K562 (cell line): ENCODE data around the gene TSPOAP1.

Experiments
- C11orf30 ChIP-seq: fragments of 450-650 bp; IDR thresholded peaks from 2 replicates; pipeline ENCODE4 v1.6.1; 2016; ENCODE audit warnings: low read depth, mild to moderate bottlenecking
- CHD2 ChIP-seq: IDR thresholded peaks from 2 replicates; pipeline ENCODE4 v1.6.1; 2011; ENCODE audit warnings: low read depth, low read length
- CHD4 ChIP-seq: fragments of 200-600 bp; sonication (generic); IDR thresholded peaks from 3 replicates; pipeline ENCODE4 v1.6.1; 2012; ENCODE audit warnings: low read depth, mild to moderate bottlenecking, mixed read lengths, low read length, inconsistent platforms; ENCODE audit not compliant: insufficient read depth, insufficient replicate concordance, poor library complexity, severe bottlenecking
- RBM25 ChIP-seq: fragments of 200-400 bp; formaldehyde crosslinking; IDR thresholded peaks from 2 replicates; pipeline ENCODE4 v1.6.1; 2018; ENCODE audit warnings: low read length, low read depth, moderate library complexity; ENCODE audit not compliant: severe bottlenecking
- RFX5 ChIP-seq: IDR thresholded peaks from 2 replicates; pipeline ENCODE4 v1.6.1; 2011; ENCODE audit warnings: low read depth, mild to moderate bottlenecking, improper control_type of control experiment, low read length
- TEAD4 ChIP-seq, 2 experiments: sonication (generic) in 1 of 2; formaldehyde crosslinking in 1 of 2; IDR thresholded peaks; 2 replicates each; pipeline versions ENCODE4 v1.6.1 to v1.8.0; 2012 to 2022; ENCODE audit warnings: borderline replicate concordance in 1 of 2, inconsistent platforms in 1 of 2, low read length in 1 of 2, mild to moderate bottlenecking in 1 of 2, missing genetic modification reagents in 1 of 2
- ZBTB34 ChIP-seq: fragments of 250-450 bp; sonication (Bioruptor Pico); IDR thresholded peaks from 2 replicates; pipeline ENCODE4 v1.8.0; 2021; ENCODE audit warnings: mild to moderate bottlenecking, moderate library complexity
- ZNF263 ChIP-seq: sonication (generic); formaldehyde crosslinking; IDR thresholded peaks from 2 replicates; pipeline ENCODE4 v1.8.0; 2022; ENCODE audit warnings: mild to moderate bottlenecking, missing genetic modification reagents, borderline replicate concordance
- ZSCAN29 ChIP-seq: fragments of 450-650 bp; IDR thresholded peaks from 2 replicates; pipeline ENCODE4 v1.6.1; 2017
- TF ChIP-seq, protein P1 (sequence below): fragments of 450-650 bp; IDR thresholded peaks from 2 replicates; pipeline ENCODE4 v1.6.1; 2016; ENCODE audit warnings: low read depth
- TF ChIP-seq, protein P2 (sequence below), 3 experiments: IDR thresholded peaks in 2 of 3; conservative IDR thresholded peaks in 1 of 3; 2 replicates each; pipeline ENCODE4 v1.5.1; 2011 to 2012; ENCODE audit warnings: low read length in 3 of 3, mild to moderate bottlenecking in 3 of 3, control low read depth in 2 of 3, improper control_type of control experiment in 1 of 3, inconsistent platforms in 1 of 3, low read depth in 1 of 3, mixed read lengths in 1 of 3, moderate library complexity in 1 of 3; ENCODE audit not compliant: insufficient read depth in 2 of 3
- TF ChIP-seq, protein P3 (sequence below): fragments of 250-450 bp; sonication (Bioruptor Pico); IDR thresholded peaks from 2 replicates; pipeline ENCODE4 v1.8.0; 2021; ENCODE audit warnings: moderate library complexity, mild to moderate bottlenecking, inconsistent platforms

DNA sequence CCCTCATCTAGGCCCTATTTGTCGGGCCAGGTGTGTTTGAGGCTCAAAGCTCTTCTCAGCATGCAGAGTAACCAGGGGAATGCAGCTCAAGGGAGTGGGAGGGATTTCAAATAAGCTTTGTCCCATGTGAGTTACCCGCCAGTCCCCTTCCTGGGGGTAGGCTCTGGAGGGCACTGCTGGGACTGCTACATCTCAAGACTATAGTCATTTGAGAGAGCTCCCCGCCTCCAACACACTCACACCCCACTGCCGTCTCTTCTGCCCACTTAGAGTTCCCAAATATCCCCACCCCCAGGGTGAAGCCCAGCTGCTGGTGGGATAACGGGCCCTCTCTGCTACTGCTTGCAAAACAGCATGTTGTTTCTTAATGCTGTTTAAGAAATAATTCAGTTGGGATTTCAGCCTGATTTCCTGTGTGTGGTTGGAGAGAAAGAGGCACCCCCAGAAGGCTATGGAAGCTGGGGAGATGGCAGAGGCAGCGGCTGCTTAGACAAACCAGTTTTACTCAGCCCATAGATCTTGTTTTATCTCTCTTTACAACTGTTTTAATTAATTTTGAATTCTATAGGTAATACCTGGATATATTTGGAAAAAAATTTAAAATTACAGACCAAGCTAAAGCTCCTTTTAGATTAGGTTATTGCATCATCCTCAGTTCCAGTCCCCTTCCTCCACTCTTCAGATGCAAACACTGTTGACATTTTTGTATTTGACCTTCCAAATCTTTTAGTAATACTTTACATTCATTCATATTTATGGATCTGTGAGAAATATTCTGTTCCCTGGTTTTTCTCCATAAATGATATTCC, 43.8 kb downstream of the TSPOAP1 start:
- TF ChIP-seq, protein P1, sequence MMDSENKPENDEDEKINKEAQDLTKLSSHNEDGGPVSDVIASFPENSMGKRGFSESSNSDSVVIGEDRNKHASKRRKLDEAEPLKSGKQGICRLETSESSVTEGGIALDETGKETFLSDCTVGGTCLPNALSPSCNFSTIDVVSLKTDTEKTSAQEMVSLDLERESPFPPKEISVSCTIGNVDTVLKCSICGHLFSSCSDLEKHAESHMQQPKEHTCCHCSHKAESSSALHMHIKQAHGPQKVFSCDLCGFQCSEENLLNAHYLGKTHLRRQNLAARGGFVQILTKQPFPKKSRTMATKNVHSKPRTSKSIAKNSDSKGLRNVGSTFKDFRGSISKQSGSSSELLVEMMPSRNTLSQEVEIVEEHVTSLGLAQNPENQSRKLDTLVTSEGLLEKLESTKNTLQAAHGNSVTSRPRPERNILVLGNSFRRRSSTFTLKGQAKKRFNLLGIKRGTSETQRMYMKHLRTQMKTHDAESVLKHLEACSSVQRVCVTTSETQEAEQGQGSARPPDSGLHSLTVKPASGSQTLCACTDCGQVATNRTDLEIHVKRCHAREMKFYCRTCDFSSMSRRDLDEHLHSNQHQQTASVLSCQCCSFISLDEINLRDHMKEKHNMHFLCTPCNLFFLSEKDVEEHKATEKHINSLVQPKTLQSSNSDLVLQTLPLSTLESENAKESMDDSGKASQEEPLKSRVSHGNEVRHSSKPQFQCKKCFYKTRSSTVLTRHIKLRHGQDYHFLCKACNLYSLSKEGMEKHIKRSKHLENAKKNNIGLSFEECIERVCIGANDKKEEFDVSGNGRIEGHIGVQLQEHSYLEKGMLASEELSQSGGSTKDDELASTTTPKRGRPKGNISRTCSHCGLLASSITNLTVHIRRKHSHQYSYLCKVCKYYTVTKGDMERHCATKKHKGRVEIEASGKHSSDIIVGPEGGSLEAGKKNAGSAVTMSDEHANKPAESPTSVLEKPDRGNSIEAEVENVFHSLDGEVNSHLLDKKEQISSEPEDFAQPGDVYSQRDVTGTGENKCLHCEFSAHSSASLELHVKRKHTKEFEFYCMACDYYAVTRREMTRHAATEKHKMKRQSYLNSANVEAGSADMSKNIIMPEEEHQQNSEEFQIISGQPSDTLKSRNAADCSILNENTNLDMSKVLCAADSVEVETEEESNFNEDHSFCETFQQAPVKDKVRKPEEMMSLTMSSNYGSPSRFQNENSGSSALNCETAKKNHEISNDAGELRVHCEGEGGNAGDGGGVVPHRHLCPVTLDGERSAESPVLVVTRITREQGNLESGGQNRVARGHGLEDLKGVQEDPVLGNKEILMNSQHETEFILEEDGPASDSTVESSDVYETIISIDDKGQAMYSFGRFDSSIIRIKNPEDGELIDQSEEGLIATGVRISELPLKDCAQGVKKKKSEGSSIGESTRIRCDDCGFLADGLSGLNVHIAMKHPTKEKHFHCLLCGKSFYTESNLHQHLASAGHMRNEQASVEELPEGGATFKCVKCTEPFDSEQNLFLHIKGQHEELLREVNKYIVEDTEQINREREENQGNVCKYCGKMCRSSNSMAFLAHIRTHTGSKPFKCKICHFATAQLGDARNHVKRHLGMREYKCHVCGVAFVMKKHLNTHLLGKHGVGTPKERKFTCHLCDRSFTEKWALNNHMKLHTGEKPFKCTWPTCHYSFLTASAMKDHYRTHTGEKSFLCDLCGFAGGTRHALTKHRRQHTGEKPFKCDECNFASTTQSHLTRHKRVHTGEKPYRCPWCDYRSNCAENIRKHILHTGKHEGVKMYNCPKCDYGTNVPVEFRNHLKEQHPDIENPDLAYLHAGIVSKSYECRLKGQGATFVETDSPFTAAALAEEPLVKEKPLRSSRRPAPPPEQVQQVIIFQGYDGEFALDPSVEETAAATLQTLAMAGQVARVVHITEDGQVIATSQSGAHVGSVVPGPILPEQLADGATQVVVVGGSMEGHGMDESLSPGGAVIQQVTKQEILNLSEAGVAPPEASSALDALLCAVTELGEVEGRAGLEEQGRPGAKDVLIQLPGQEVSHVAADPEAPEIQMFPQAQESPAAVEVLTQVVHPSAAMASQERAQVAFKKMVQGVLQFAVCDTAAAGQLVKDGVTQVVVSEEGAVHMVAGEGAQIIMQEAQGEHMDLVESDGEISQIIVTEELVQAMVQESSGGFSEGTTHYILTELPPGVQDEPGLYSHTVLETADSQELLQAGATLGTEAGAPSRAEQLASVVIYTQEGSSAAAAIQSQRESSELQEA, result no peak
- TF ChIP-seq, protein P2, sequence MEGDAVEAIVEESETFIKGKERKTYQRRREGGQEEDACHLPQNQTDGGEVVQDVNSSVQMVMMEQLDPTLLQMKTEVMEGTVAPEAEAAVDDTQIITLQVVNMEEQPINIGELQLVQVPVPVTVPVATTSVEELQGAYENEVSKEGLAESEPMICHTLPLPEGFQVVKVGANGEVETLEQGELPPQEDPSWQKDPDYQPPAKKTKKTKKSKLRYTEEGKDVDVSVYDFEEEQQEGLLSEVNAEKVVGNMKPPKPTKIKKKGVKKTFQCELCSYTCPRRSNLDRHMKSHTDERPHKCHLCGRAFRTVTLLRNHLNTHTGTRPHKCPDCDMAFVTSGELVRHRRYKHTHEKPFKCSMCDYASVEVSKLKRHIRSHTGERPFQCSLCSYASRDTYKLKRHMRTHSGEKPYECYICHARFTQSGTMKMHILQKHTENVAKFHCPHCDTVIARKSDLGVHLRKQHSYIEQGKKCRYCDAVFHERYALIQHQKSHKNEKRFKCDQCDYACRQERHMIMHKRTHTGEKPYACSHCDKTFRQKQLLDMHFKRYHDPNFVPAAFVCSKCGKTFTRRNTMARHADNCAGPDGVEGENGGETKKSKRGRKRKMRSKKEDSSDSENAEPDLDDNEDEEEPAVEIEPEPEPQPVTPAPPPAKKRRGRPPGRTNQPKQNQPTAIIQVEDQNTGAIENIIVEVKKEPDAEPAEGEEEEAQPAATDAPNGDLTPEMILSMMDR (IDR thresholded peaks at IDR 0.05 in 2 of 3, conservative IDR thresholded peaks at IDR 0.05 in 1 of 3; ENCODE audit: insufficient read depth in 2 of 3, low read depth in 1 of 3, low read length in 3 of 3), result no peak
- no peak for TF ChIP-seq ZNF263 (CRISPR knock-in tag)
- no peak for TF ChIP-seq C11orf30
- TF ChIP-seq TEAD4 (IDR thresholded peaks at IDR 0.05; ENCODE audit: low read length), result no peak
- no peak for TF ChIP-seq TEAD4 (CRISPR knock-in tag; IDR thresholded peaks at IDR 0.05; ENCODE audit: borderline replicate concordance)
- no peak for TF ChIP-seq ZSCAN29
- no peak for TF ChIP-seq RBM25
- TF ChIP-seq CHD4, result no peak
- no peak for TF ChIP-seq RFX5
- TF ChIP-seq ZBTB34, result no peak
- TF ChIP-seq CHD2, result no peak
- TF ChIP-seq, protein P3, sequence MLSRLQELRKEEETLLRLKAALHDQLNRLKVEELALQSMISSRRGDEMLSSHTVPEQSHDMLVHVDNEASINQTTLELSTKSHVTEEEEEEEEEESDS (CRISPR knock-in tag), result no peak
